HCT116 (cell line): ENCODE results near the gene RAPGEF2. TPM values are rescaled to one million over a fixed set of nuclear protein-coding genes. Genes with fewer than 3 reads are reported as not detected.

Experiments used
- ATAC-seq: fragments of 200-7000 bp; cut with Tn5 transposase; 2 replicates; pipeline ENCODE4 v1.9.1; 2020; ENCODE audit warnings: mild to moderate bottlenecking, moderate library complexity
- BruUV-seq: library from RNA; stranded (reverse); fragments of 400-500 nt; replicated peaks from 2 replicates; lab custom pipeline; 2021; lab: Mats Ljungman, UMichigan
- CTCF ChIA-PET: fragments of 300-600 bp; sonication (Branson Sonifier 250); formaldehyde crosslinking; loops from one replicate; lab custom pipeline; 2021; ENCODE audit warnings: antibody characterized with exemption; lab: Charles Lee
- POLR2A ChIA-PET: fragments of 300-600, 350-600 bp; sonication (Branson Sonifier 250); formaldehyde crosslinking; loops from one replicate; lab custom pipeline; 2021; ENCODE audit warnings: antibody characterized with exemption; lab: Charles Lee
- RAD21 ChIA-PET, 2 experiments: fragments of 300-600 bp; sonication (Branson Sonifier 250); formaldehyde crosslinking; loops; one replicate each; lab custom pipeline; 2023; ENCODE audit warnings: low total read pairs in 2 of 2; ENCODE audit not compliant: uncharacterized antibody in 2 of 2, unreplicated experiment in 2 of 2, low non-redundant PET in 1 of 2; lab: Charles Lee
- DNase-seq: peaks from one replicate; pipeline ENCODE4 v3.0.0-alpha.2; 2010; ENCODE audit warnings: low read depth, low spot score
- H2AFZ ChIP-seq: fragments of 200-600 bp; shearing (Covaris generic), sonication (generic); 2 replicates; pipeline ENCODE4 v1.6.1; 2017; ENCODE audit warnings: low read depth, mixed run types, mixed read lengths, antibody characterized with exemption, low read length; ENCODE audit not compliant: poor library complexity, severe bottlenecking
- H3K27ac ChIP-seq: 2 replicates; pipeline ENCODE4 v1.5.1; 2012; ENCODE audit warnings: low read depth, low read length
- H3K27me3 ChIP-seq: fragments of 200-600 bp; sonication (generic); 2 replicates; pipeline ENCODE4 v1.6.1; 2016; ENCODE audit warnings: mixed run types, low read length, mixed read lengths; ENCODE audit not compliant: insufficient read depth
- H3K36me3 ChIP-seq, 2 experiments: fragments of 200-500 bp in 1 of 2; fragments of 200-600 bp in 1 of 2; sonication (Bioruptor generic) in 1 of 2; sonication (generic) in 1 of 2; 2 replicates each; pipeline versions ENCODE4 v1.5.1 to v1.6.1; 2014 to 2016; ENCODE audit warnings: low read length in 2 of 2, inconsistent platforms in 1 of 2, mixed read lengths in 1 of 2, mixed run types in 1 of 2; ENCODE audit not compliant: insufficient read depth in 2 of 2, control insufficient read depth in 1 of 2
- H3K4me1 ChIP-seq, 2 experiments: fragments of 200-600 bp in 1 of 2; sonication (generic) in 1 of 2; 2 replicates each; pipeline versions ENCODE4 v1.5.1 to v1.6.1; 2012 to 2017; ENCODE audit warnings: low read length in 2 of 2, inconsistent platforms in 1 of 2, mild to moderate bottlenecking in 1 of 2, mixed read lengths in 1 of 2, mixed run types in 1 of 2, moderate library complexity in 1 of 2; ENCODE audit not compliant: insufficient read depth in 2 of 2, control insufficient read depth in 1 of 2
- H3K4me2 ChIP-seq: fragments of 200-600 bp; sonication (generic); 2 replicates; pipeline ENCODE4 v1.6.1; 2017; ENCODE audit warnings: mixed run types, low read length, mixed read lengths
- H3K4me3 ChIP-seq, 2 experiments: fragments of 200-600 bp in 1 of 2; sonication (generic) in 1 of 2; replicated peaks in 1 of 2; 2 replicates each; pipeline ENCODE4 v1.5.1; 2011 to 2016; ENCODE audit warnings: low read length in 2 of 2, control low read depth in 1 of 2, low read depth in 1 of 2, mild to moderate bottlenecking in 1 of 2, mixed read lengths in 1 of 2, mixed run types in 1 of 2
- H3K79me2 ChIP-seq: fragments of 200-600 bp; sonication (generic); 2 replicates; pipeline ENCODE4 v1.6.1; 2017; ENCODE audit warnings: mild to moderate bottlenecking, mixed run types, low read length, moderate library complexity, mixed read lengths; ENCODE audit not compliant: insufficient read depth
- H3K9ac ChIP-seq: fragments of 200-600 bp; sonication (generic); 2 replicates; pipeline ENCODE4 v1.6.1; 2016; ENCODE audit warnings: low read length, mixed read lengths
- H3K9me2 ChIP-seq: fragments of 200-600 bp; sonication (generic), shearing (Covaris generic); 2 replicates; pipeline ENCODE4 v1.6.1; 2017; ENCODE audit warnings: mixed run types, mild to moderate bottlenecking, moderate library complexity; ENCODE audit not compliant: insufficient read depth
- H3K9me3 ChIP-seq, 2 experiments: fragments of 200-500 bp in 1 of 2; fragments of 200-600 bp in 1 of 2; sonication (Bioruptor generic) in 1 of 2; sonication (generic) in 1 of 2; 2 replicates each; pipeline ENCODE4 v1.6.1; 2014 to 2017; ENCODE audit warnings: low read length in 2 of 2, mixed read lengths in 2 of 2, inconsistent platforms in 1 of 2, low read depth in 1 of 2, mild to moderate bottlenecking in 1 of 2, mixed run types in 1 of 2, moderate library complexity in 1 of 2; ENCODE audit not compliant: control insufficient read depth in 1 of 2, insufficient read depth in 1 of 2
- H4K20me1 ChIP-seq: fragments of 200-600 bp; sonication (generic), shearing (Covaris generic); 2 replicates; pipeline ENCODE4 v1.6.1; 2017; ENCODE audit warnings: mixed run types, mild to moderate bottlenecking, moderate library complexity; ENCODE audit not compliant: insufficient read depth
- ELF1 ChIP-seq: IDR thresholded peaks from 2 replicates; pipeline ENCODE4 v1.6.1; 2012; ENCODE audit warnings: low read depth, borderline replicate concordance
- REST ChIP-seq: IDR thresholded peaks from 2 replicates; pipeline ENCODE4 v1.6.1; 2012; ENCODE audit warnings: low read depth
- SRF ChIP-seq: IDR thresholded peaks from 2 replicates; pipeline ENCODE4 v1.6.1; 2012; ENCODE audit warnings: low read depth
- TCF7L2 ChIP-seq: IDR thresholded peaks from 2 replicates; pipeline ENCODE4 v1.7.0; 2011; ENCODE audit warnings: borderline replicate concordance, inconsistent platforms; ENCODE audit not compliant: insufficient read depth, insufficient read length; ENCODE audit errors: extremely low read depth
- intact Hi-C: fragments of 100-400 bp; cut with micrococcal nuclease; formaldehyde crosslinking; loops from 2 replicates; pipeline ENCODE4 v1.10.0; 2022
- total RNA-seq: library from RNA; stranded (reverse); gene quantifications from one replicate; pipeline ENCODE4 v1.2.1, GENCODE V29; 2021; ENCODE audit not compliant: unreplicated experiment

RAPGEF2 gene
- total RNA-seq, 1 experiment from 2014 or later: 21.2 TPM

DNA sequence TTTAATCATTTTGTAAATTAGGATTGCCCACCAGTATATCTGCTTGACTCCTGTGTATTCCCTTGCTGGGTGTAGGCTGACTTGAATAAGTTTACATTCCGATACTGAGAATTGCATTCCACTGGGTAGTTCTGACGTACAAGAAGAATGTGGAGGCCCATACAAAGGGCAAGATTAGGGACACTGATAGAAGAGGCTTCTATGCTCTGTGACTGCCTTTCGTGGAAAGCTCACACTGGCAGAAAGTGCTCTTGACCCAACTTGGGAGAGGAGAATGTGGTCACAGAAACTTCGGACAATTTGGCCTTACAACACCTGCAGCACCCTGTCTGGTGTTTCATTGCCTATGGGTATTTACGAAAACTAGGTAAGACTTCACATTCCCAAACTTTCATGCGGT is 126.3 kb downstream of the RAPGEF2 start (continued):
- TF ChIP-seq REST: no peak
- no peak for TF ChIP-seq SRF
- no peak for TF ChIP-seq ELF1
- no peak for TF ChIP-seq TCF7L2

- ChIA-PET CTCF (no interaction called here), POLR2A (no interaction called here), RAD21 (no interaction called here)
- TF ChIP-seq TCF7L2: no peak
- Histone ChIP-seq H4K20me1 (no peaks in the 10 kb centered on the region), H3K9me3 (no peaks in the 10 kb centered on the region), H3K36me3 (no peaks in the 10 kb centered on the region), H2AFZ (no peak overlapping the region), H3K4me2 (no peak overlapping the region), H3K9me2 (no peaks in the 10 kb centered on the region), H3K27me3 (no peaks in the 10 kb centered on the region), H3K27ac (no peak overlapping the region), H3K4me1 (peaks cover 2 to 14% of the 10 kb centered on the region in 2 experiments), H3K9ac (no peak overlapping the region), H3K4me3 (no peak overlapping the region), H3K79me2 (no peaks in the 10 kb centered on the region)
- intact Hi-C loops: no loop called here
- ATAC-seq (no peak), DNase-seq (no peak)
- BruUV-seq: no TSS peak
These were observed 129.7 kb downstream of the RAPGEF2 start for GRCh38 chr4:159232465-159233106.
